ENCODE measurements around the gene B3GAT2.

The B3GAT2 gene

GRCh38 chr6:70860920-70861319 is 95.9 kb downstream of the B3GAT2 start:
- DNase-seq (ENCODE audit: low read depth), result no peak
- TF ChIP-seq CTCF (IDR thresholded peaks at IDR 0.05; ENCODE audit: low read depth, low read length, missing control alignments), result no peak
- H3K4me3 ChIP-seq (ENCODE audit: low read depth, low read length), result no peak overlapping the region

- no peak for DNase-seq (ENCODE audit: low read depth)
- TF ChIP-seq CTCF (IDR thresholded peaks at IDR 0.05; ENCODE audit: low read depth, low read length, missing control alignments), result no peak
- no peak overlapping the region for H3K4me3 ChIP-seq (ENCODE audit: low read depth, low read length)
These were observed 96.8 kb downstream of the B3GAT2 start for GRCh38 chr6:70860045-70860444.

GRCh38 chr6:70857387-70858077 is 99.3 kb downstream of the B3GAT2 start:
- TF ChIP-seq CTCF (IDR thresholded peaks at IDR 0.05; ENCODE audit: low read depth, low read length, missing control alignments), result no peak
- DNase-seq (ENCODE audit: low read depth), result peak; percentile 52
- no peak overlapping the region for H3K4me3 ChIP-seq (ENCODE audit: low read depth, low read length)

GRCh38 chr6:70852667-70853246 is 104.1 kb downstream of the B3GAT2 start:
- no peak for DNase-seq (ENCODE audit: low read depth)
- TF ChIP-seq CTCF (IDR thresholded peaks at IDR 0.05; ENCODE audit: low read depth, low read length, missing control alignments), result no peak
- no peak overlapping the region for H3K4me3 ChIP-seq (ENCODE audit: low read depth, low read length)

- no peak for TF ChIP-seq CTCF (IDR thresholded peaks at IDR 0.05; ENCODE audit: low read depth, low read length, missing control alignments)
- H3K4me3 ChIP-seq (ENCODE audit: low read depth, low read length), result no peak overlapping the region
- DNase-seq (ENCODE audit: low read depth), result no peak
These were observed 107.4 kb downstream of the B3GAT2 start for GRCh38 chr6:70849348-70850069.

- no peak for DNase-seq (ENCODE audit: low read depth)
- TF ChIP-seq CTCF (IDR thresholded peaks at IDR 0.05; ENCODE audit: low read depth, low read length, missing control alignments), result no peak
- no peak overlapping the region for H3K4me3 ChIP-seq (ENCODE audit: low read depth, low read length)
These were observed 109.5 kb downstream of the B3GAT2 start for GRCh38 chr6:70847106-70848084.

Data from GM12864 (cell line).